Mucosa of stomach (tissue), 1 donor: ENCODE data around the gene MAML3.

ENCODE experiments used
- H3K27me3 ChIP-seq: one replicate; pipeline ENCODE4 v1.7.0; 2013; ENCODE audit warnings: mild to moderate bottlenecking, low read length; ENCODE audit not compliant: control insufficient read depth, insufficient read depth
- H3K36me3 ChIP-seq: one replicate; pipeline ENCODE4 v1.7.0; 2013; ENCODE audit warnings: low read length; ENCODE audit not compliant: control insufficient read depth, insufficient read depth
- H3K4me1 ChIP-seq: one replicate; pipeline ENCODE4 v1.7.0; 2013; ENCODE audit warnings: mild to moderate bottlenecking, low read length; ENCODE audit not compliant: control insufficient read depth, insufficient read depth
- H3K4me3 ChIP-seq: one replicate; pipeline ENCODE4 v1.7.0; 2013; ENCODE audit warnings: low read length
- H3K9ac ChIP-seq: one replicate; pipeline ENCODE4 v1.7.0; 2013; ENCODE audit warnings: mild to moderate bottlenecking, low read length, moderate library complexity
- H3K9me3 ChIP-seq: one replicate; pipeline ENCODE4 v1.7.0; 2013; ENCODE audit warnings: mild to moderate bottlenecking, low read length, moderate library complexity; ENCODE audit not compliant: control insufficient read depth
- donor health status: Pancreatic carcinoma.

MAML3 gene

DNA sequence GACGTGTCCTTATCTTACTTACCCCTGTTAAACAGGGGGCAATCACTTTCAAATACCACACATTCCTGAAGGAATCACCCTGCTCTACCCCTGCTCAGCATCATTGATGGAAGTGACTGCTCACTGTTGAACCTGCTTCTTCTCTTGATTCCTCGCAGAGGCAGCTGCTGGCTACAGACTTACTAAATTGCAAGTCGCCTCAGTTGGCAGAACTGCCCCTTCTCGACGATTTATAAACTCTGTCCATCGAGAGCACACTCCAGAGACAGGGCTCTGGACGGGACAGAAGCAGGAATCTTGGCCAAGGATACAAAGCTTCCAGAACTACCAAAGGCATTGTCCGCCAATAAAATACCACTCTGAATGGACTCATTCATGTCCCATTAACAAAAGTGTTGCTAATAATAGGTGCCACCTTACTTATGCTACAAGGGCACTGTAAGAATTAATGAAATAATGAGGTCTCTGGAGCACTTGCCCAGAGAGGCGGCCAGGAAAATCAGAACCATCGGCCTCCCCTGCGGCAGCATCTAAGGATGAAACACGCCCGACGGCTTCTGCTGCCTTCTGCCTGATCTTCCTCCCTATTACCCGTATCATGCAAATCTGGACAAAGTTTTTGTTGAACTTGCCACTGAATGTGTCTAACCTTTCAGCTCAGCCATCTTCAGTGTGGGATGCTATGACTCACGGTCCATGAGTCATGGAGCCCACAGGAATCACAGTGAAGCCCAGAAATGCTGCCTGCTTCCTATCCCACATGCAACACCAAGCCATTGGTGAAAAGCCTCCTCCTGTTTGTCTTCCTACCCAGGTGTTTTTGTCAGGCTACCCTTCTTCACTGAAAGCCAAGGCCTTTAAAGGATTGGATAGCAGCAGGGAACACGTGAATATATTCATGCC, 164.9 kb downstream of the MAML3 start:
- H3K36me3 ChIP-seq = no peaks in the 10 kb centered on the region
- no peak overlapping the region for H3K9ac ChIP-seq
- no peak overlapping the region for H3K4me3 ChIP-seq
- H3K4me1 ChIP-seq = no peaks in the 10 kb centered on the region
- H3K27me3 ChIP-seq = no peaks in the 10 kb centered on the region
- H3K9me3 ChIP-seq = no peaks in the 10 kb centered on the region

DNA sequence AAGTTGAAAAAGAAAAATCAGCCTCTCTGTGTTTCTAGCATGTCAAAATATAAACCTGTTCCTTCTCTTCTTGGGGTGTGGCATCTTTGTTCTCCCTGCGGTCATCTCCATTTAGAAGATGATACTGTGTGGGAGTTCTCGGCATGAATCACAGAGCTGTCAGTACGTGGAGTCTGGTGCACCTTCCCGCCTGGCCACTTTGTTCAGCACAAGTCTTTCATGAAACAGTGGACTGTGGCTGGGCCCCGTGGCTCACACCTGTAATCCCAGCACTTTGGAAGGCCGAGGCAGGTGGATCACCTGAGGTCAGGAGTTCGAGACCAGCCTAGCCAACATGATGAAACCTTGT, 166.5 kb downstream of the MAML3 start:
- no peaks in the 10 kb centered on the region for H3K4me1 ChIP-seq
- no peak overlapping the region for H3K9ac ChIP-seq
- no peak overlapping the region for H3K4me3 ChIP-seq
- H3K27me3 ChIP-seq = no peaks in the 10 kb centered on the region
- H3K36me3 ChIP-seq = no peaks in the 10 kb centered on the region
- no peaks in the 10 kb centered on the region for H3K9me3 ChIP-seq

DNA sequence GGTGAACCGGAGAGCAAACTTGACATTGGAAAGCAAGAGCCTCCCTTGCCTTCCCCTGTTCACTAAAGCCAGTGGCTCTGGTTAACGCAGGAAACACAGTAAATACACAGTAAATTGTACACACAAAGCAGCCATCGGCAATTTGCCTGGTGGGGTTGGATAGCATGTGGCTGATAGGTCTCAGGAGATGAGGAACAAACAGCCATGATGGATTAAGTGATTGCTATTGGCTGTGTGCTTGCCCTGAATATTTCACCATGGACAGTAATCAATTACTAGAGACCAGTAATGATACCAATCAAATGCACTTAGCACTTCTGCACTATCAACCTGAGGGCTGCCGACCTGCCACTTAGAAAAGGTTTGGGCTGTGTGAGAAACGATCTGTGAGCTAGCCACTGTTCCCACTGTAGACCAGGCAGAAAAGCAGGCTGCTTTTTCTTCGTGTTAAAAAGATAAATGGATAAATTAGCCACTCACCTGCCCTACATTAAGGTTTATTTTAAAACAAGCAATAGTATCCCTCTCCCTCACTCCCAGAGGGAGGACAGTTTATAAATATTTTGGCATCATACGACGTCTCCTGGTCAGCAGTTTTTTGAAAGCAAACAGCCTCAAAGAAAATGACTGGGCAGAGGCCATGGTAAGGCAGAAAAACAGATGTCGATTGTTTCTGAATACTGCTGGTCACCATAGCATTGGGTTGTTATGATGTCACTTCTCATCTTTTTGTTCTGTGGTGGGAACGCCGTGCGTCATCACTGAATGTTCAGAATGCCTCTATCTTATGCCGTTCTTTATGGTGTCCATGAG, 167.1 kb downstream of the MAML3 start:
- Histone ChIP-seq H3K36me3 (no peaks in the 10 kb centered on the region), H3K27me3 (no peaks in the 10 kb centered on the region), H3K9me3 (no peaks in the 10 kb centered on the region), H3K9ac (no peak overlapping the region), H3K4me1 (no peaks in the 10 kb centered on the region), H3K4me3 (no peak overlapping the region)

DNA sequence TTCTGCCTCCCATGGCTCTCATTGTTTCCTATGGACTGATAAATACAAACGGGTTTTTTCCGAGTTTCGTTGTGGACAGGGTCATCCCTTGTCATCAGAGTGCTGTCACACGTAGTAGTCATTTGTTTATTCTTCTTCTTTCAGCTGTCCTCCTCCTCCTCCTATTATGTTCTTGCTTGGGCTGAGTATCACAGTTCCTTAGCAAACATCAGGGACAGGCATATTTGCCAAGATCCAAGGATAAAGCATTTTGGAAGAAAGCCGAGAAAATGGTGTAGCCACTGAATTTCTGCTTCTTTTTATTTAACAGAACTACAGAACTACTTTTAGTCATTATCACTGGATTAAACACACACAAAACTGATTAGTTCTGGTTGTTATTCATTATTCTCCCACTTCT, 167.9 kb downstream of the MAML3 start:
- Histone ChIP-seq H3K36me3 (no peaks in the 10 kb centered on the region), H3K9ac (no peak overlapping the region), H3K27me3 (no peaks in the 10 kb centered on the region), H3K4me1 (no peaks in the 10 kb centered on the region), H3K9me3 (no peaks in the 10 kb centered on the region), H3K4me3 (no peak overlapping the region)

DNA sequence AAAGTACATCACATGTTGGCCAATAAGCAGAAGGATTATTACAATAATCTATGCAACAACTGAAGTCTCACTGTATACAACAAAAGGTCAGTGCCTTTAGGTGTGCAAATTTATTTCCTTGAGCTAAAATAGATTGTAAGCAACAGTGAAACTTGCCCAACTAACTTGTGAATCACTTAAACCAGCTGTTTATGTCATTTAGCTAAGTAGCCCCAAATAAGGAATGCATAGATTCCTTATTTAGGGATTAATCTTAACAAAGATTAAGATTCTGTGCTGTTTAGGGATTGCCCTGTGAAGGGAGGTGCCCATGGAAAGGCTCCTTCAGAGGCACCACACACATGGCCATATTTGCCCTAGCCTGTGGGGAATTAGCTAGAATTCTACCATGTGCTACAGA, 168.6 kb downstream of the MAML3 start:
- H3K9ac ChIP-seq = no peak overlapping the region
- H3K4me1 ChIP-seq = no peaks in the 10 kb centered on the region
- no peak overlapping the region for H3K4me3 ChIP-seq

DNA sequence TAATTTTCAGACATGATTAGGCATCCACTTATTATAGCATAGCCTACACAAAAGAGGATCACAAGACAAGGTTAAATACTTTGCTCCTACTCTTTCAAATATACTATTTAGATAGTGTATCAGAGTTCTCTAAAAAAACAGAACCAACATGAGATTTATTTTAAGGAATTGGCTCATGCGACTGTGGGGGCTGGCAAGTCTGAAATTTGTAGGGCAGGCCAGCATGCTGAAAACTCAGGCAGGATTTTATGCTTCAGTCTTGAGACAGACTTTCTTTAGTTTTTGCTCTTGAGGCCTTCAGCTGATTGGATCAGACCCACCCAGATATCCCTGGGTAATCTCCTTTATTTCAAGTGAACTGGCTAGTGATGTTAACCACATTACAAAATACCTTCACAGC, 169.5 kb downstream of the MAML3 start:
- no peaks in the 10 kb centered on the region for H3K36me3 ChIP-seq
- H3K4me1 ChIP-seq = no peaks in the 10 kb centered on the region
- no peaks in the 10 kb centered on the region for H3K27me3 ChIP-seq
- no peaks in the 10 kb centered on the region for H3K9me3 ChIP-seq
- no peak overlapping the region for H3K4me3 ChIP-seq
- H3K9ac ChIP-seq = no peak overlapping the region

More for the DNA sequence above, 168.6 kb downstream of the MAML3 start:
- Histone ChIP-seq H3K27me3 (no peaks in the 10 kb centered on the region), H3K9me3 (no peaks in the 10 kb centered on the region), H3K36me3 (no peaks in the 10 kb centered on the region)

DNA sequence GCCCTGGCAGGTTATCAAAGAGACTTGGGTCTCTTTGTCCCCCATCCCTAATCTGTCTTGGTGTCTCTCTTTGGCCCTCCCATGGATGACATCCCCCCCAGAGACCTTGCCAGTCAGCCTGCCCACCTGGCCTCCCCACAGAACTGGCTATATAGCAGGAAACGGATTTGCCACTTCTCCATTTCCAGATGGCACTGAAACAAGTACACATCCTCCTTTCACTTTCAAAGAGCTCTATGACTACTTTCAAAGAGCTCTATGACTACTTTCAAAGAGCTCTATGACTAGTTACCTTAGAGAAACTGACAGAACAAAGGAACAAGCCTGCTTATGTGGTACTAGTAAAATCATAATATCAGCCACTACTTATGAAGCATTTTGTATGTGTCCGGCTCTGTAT, 175.3 kb downstream of the MAML3 start:
- Histone ChIP-seq H3K9ac (no peak overlapping the region), H3K27me3 (no peaks in the 10 kb centered on the region), H3K9me3 (no peaks in the 10 kb centered on the region), H3K4me1 (peaks cover 6% of the 10 kb centered on the region), H3K4me3 (no peak overlapping the region), H3K36me3 (no peaks in the 10 kb centered on the region)

DNA sequence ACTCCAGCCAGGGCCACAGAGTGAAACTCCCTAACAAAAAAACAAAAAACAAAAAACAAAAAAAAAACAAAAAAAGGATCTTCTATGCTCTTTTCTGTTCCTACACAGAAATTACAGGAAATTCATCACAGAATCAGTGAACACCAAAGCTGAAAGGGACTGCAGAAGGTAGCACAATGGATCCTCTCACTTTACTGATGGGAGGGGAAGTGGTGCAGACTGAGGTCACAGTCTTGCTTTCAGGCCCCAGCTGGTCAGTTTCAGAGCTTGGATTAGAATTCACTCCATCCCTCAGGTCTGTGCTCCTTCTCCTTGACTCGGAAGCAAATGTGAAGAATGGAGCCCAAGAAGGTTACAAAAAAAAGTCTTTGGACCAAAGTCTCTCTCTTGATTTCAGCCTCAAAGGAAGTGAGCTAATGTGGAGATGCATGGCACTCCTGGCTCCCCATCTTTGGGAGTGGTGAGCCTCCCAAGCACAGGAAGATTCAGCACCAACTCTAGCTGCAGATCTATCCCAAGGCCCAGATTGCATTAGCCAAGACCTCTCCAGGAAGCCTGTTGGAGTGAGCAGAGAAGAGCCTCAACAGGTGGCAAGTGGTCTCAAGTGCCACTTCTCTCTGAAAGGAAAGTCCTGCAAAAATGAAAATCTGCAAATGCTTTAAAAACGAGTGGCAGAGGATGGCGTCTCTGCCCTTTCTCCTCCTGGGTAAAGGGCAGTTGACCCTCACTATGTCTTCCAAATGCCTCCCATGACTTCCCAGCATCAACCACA, 176.0 kb downstream of the MAML3 start:
- Histone ChIP-seq H3K36me3 (no peaks in the 10 kb centered on the region), H3K9ac (no peak overlapping the region), H3K4me3 (no peak overlapping the region), H3K4me1 (peaks cover 6% of the 10 kb centered on the region), H3K9me3 (no peaks in the 10 kb centered on the region), H3K27me3 (no peaks in the 10 kb centered on the region)

DNA sequence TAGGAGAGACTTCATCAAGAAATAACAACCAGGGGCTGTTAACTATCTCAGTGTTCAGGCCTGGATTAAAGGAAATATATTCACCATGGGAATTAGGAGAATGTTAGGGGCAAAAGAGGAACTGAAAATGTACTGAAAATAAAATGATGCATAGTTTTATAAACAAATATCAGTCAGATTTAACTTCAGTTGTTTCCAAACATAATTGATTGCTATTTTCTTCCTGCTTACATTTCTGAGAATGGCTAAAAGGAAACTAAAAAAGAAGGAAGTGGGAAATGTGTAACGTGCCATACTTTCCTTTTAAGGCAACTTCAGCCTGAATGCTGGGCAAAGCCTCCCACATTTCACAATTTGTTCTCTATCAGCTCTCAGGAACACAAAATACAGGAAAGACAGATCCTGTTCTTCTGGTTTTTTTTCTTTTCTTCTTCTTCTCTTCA, 178.1 kb downstream of the MAML3 start:
- no peaks in the 10 kb centered on the region for H3K9me3 ChIP-seq
- no peaks in the 10 kb centered on the region for H3K36me3 ChIP-seq
- no peaks in the 10 kb centered on the region for H3K27me3 ChIP-seq
- no peak overlapping the region for H3K4me3 ChIP-seq
- H3K9ac ChIP-seq = no peak overlapping the region
- H3K4me1 ChIP-seq = peaks cover 6% of the 10 kb centered on the region

DNA sequence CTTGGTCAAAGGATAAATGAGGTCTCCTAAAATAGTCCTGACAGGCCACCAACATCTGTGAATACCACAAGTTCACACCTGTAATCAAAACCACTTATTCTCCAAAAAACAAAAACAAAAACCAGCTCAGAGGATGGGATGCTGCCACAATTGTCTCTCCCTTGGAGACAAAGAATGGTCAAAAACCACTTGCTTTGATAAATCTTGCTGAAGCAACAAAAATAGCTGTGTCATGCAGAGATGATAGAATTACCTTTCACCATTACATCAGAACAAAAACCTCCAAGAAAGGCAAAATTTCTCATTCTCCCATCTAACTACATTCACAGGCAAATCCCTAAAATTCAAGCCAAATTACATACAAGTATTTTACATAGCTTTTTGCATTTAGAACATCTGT, 180.4 kb downstream of the MAML3 start:
- Histone ChIP-seq H3K9ac (no peak overlapping the region), H3K9me3 (no peaks in the 10 kb centered on the region), H3K4me3 (no peak overlapping the region), H3K27me3 (no peaks in the 10 kb centered on the region), H3K4me1 (peaks cover 14% of the 10 kb centered on the region), H3K36me3 (no peaks in the 10 kb centered on the region)

DNA sequence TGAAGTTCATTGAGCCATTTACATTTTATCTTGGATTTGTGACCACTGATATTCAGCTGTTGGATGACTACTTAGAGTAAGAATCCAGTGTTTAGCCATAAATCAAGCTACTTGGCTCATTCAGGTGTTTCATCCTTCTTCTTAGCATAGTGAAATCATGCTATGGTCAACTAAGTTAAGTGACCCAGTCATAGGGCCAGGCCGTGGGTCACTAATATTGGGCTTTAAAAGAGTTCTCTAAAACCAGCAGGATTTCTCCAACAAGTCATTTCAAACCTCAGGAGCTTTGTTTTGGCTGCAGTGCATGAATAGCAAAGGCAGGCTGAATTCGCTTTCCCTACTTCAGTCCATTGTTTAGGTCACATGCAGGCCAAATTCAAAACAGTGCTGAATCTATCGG, 181.0 kb downstream of the MAML3 start:
- H3K4me3 ChIP-seq = no peak overlapping the region
- H3K4me1 ChIP-seq = peaks cover 14% of the 10 kb centered on the region
- no peaks in the 10 kb centered on the region for H3K9me3 ChIP-seq
- no peaks in the 10 kb centered on the region for H3K36me3 ChIP-seq
- no peak overlapping the region for H3K9ac ChIP-seq
- no peaks in the 10 kb centered on the region for H3K27me3 ChIP-seq

DNA sequence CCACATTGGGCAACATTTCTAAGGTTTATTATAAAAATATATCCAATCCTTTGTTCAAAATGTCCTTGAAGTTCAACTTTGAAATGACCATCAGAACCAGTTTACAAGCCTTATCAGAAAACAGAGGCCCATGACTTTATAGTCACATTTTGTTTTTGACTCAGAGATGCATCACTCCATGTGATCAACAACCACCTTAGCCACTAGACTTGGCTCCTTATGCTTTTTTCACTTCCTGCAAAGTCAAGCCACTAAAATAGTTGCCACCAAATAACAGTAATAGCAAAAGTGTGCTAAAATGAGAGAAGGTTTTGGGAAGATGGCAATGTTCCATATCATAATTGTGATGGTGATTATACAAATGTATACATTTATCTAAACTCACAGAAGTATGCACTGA, 181.7 kb downstream of the MAML3 start:
- Histone ChIP-seq H3K9me3 (no peaks in the 10 kb centered on the region), H3K4me3 (no peak overlapping the region), H3K36me3 (no peaks in the 10 kb centered on the region), H3K9ac (no peak overlapping the region), H3K27me3 (no peaks in the 10 kb centered on the region), H3K4me1 (peaks cover 14% of the 10 kb centered on the region)
